Endodermal cell (in vitro differentiated cells): ENCODE results near the gene FGF12. TPM values are rescaled to one million over a fixed set of nuclear protein-coding genes. Genes with fewer than 3 reads are reported as not detected.

Source experiments
- DNase-seq: peaks from one replicate; pipeline ENCODE4 v3.0.0-alpha.2; 2017
- H3K27ac ChIP-seq: 2 replicates; pipeline ENCODE4 v1.5.1; 2013; ENCODE audit warnings: mild to moderate bottlenecking, low read depth, low read length, moderate library complexity
- H3K27me3 ChIP-seq: 2 replicates; pipeline ENCODE4 v1.6.1; 2013; ENCODE audit warnings: mild to moderate bottlenecking, low read length, moderate library complexity; ENCODE audit not compliant: insufficient read depth, control insufficient read depth, poor library complexity, severe bottlenecking
- H3K36me3 ChIP-seq: 2 replicates; pipeline ENCODE4 v1.7.0; 2013; ENCODE audit warnings: mild to moderate bottlenecking, low read length, moderate library complexity; ENCODE audit not compliant: control insufficient read depth, insufficient read depth
- H3K4me1 ChIP-seq: one replicate; pipeline ENCODE4 v1.7.0; 2013; ENCODE audit warnings: low read length; ENCODE audit not compliant: control insufficient read depth, insufficient read depth
- H3K4me3 ChIP-seq: 2 replicates; pipeline ENCODE4 v1.5.1; 2013; ENCODE audit warnings: mild to moderate bottlenecking, low read length, moderate library complexity
- H3K9ac ChIP-seq: 2 replicates; pipeline ENCODE4 v1.6.1; 2013; ENCODE audit warnings: mild to moderate bottlenecking, low read length, moderate library complexity; ENCODE audit not compliant: poor library complexity, severe bottlenecking; ENCODE audit errors: extremely low read depth
- H3K9me3 ChIP-seq: 2 replicates; pipeline ENCODE4 v1.6.1; 2013; ENCODE audit warnings: mild to moderate bottlenecking, low read length, moderate library complexity; ENCODE audit not compliant: control insufficient read depth
- H3K27ac Mint-ChIP-seq: 2 replicates; pipeline ENCODE4 v1.8.0; 2020; ENCODE audit warnings: mixed read lengths
- H3K27me3 Mint-ChIP-seq: 2 replicates; pipeline ENCODE4 v1.8.0; 2021; ENCODE audit warnings: mild to moderate bottlenecking, mixed read lengths; ENCODE audit not compliant: insufficient read depth
- H3K36me3 Mint-ChIP-seq: 2 replicates; pipeline ENCODE4 v1.8.0; 2020; ENCODE audit warnings: low read depth, mixed read lengths
- H3K4me1 Mint-ChIP-seq: 2 replicates; pipeline ENCODE4 v1.8.0; 2020; ENCODE audit warnings: mixed read lengths
- H3K4me3 Mint-ChIP-seq: 2 replicates; pipeline ENCODE4 v1.8.0; 2020; ENCODE audit warnings: mild to moderate bottlenecking, moderate library complexity, mixed read lengths
- H3K9me3 Mint-ChIP-seq: 2 replicates; pipeline ENCODE4 v1.8.0; 2020; ENCODE audit warnings: mild to moderate bottlenecking, mixed read lengths
- CTCF ChIP-seq: fragments of 200-600 bp; sonication (generic); conservative IDR thresholded peaks from 2 replicates; pipeline ENCODE4 v1.5.0; 2021; ENCODE audit warnings: antibody characterized with exemption, mild to moderate bottlenecking
- WGBS, 2 experiments: methylation state at CpG; one replicate each; pipeline versions ENCODE4 v1.1.5 to v1.1.7; 2013; ENCODE audit warnings: missing lambda C conversion rate in 2 of 2, mixed read lengths in 1 of 2; ENCODE audit not compliant: insufficient coverage in 1 of 2, insufficient read length in 1 of 2; 5-methylcytosine and 5-hydroxymethylcytosine counted together
- total RNA-seq, 2 donors: library from RNA; stranded (reverse); fragmentation: NEBNext Ultra II Directional in 1 of 2; extraction: Animal tissue kit (Norgen Biotek cat#: 25700) in 1 of 2; gene quantifications; 2 replicates in 1 of 2; 3 replicates in 1 of 2; pipeline ENCODE4 v1.2.1, GENCODE V29; 2021

FGF12 gene
- total RNA-seq, 2 donors from 2014 or later: 22.9 to 25.2 TPM

GRCh38 chr3:192212335-192212734, 515.0 kb downstream of the FGF12 start:
- no peaks in the 10 kb centered on the region for H3K9me3 Mint-ChIP-seq
- no peaks in the 10 kb centered on the region for H3K27me3 Mint-ChIP-seq

GRCh38 chr3:192207651-192208050, 519.7 kb downstream of the FGF12 start:
- no peak for DNase-seq
- H3K4me3 Mint-ChIP-seq: no peak overlapping the region
- H3K9me3 Mint-ChIP-seq: no peaks in the 10 kb centered on the region
- peaks cover 3% of the 10 kb centered on the region for H3K36me3 Mint-ChIP-seq
- H3K4me1 ChIP-seq: peaks cover 3% of the 10 kb centered on the region
- TF ChIP-seq CTCF: no peak
- no peaks in the 10 kb centered on the region for H3K9me3 ChIP-seq
- H3K36me3 ChIP-seq: no peaks in the 10 kb centered on the region
- no peak overlapping the region for H3K9ac ChIP-seq
- no peak overlapping the region for H3K27ac ChIP-seq
- H3K4me3 ChIP-seq: no peak overlapping the region
- peaks cover 16% of the 10 kb centered on the region for H3K4me1 Mint-ChIP-seq
- H3K27me3 ChIP-seq: no peaks in the 10 kb centered on the region
- 97 to 100% methylated on average over 1 to 2 of the region's 2 CpGs for WGBS, 2 experiments
- H3K27me3 Mint-ChIP-seq: no peaks in the 10 kb centered on the region
- no peak overlapping the region for H3K27ac Mint-ChIP-seq

More at GRCh38 chr3:192212335-192212734, 515.0 kb downstream of the FGF12 start:
- no peak overlapping the region for H3K4me3 ChIP-seq
- no peak overlapping the region for H3K9ac ChIP-seq
- WGBS, 2 experiments: 76 to 86% methylated on average over 2 of the region's 2 CpGs
- no peaks in the 10 kb centered on the region for H3K9me3 ChIP-seq
- Mint-ChIP-seq H3K36me3 (peaks cover 3% of the 10 kb centered on the region), H3K4me1 (peaks cover 26% of the 10 kb centered on the region), H3K4me3 (no peak overlapping the region), H3K27ac (no peak overlapping the region)
- TF ChIP-seq CTCF: peak; percentile 63
- DNase-seq: no peak
- no peak overlapping the region for H3K27ac ChIP-seq
- H3K36me3 ChIP-seq: no peaks in the 10 kb centered on the region
- no peaks in the 10 kb centered on the region for H3K27me3 ChIP-seq
- H3K4me1 ChIP-seq: peaks cover 6% of the 10 kb centered on the region

GRCh38 chr3:192207239-192207638, 520.1 kb downstream of the FGF12 start:
- Mint-ChIP-seq H3K9me3 (no peaks in the 10 kb centered on the region), H3K4me1 (peaks cover 13% of the 10 kb centered on the region), H3K27me3 (no peaks in the 10 kb centered on the region), H3K4me3 (no peak overlapping the region), H3K27ac (no peak overlapping the region), H3K36me3 (peaks cover 3% of the 10 kb centered on the region)
- TF ChIP-seq CTCF: no peak
- H3K27ac ChIP-seq: no peak overlapping the region
- no peak for DNase-seq
- H3K9ac ChIP-seq: no peak overlapping the region
- H3K9me3 ChIP-seq: no peaks in the 10 kb centered on the region
- 96 to 100% methylated on average over 3 of the region's 3 CpGs for WGBS, 2 experiments
- no peaks in the 10 kb centered on the region for H3K36me3 ChIP-seq
- H3K27me3 ChIP-seq: no peaks in the 10 kb centered on the region
- H3K4me1 ChIP-seq: peaks cover 3% of the 10 kb centered on the region
- no peak overlapping the region for H3K4me3 ChIP-seq
